HFFc6 (cell line): ENCODE data around the gene PSKH1. TPM values are rescaled to one million over a fixed set of nuclear protein-coding genes. Genes with fewer than 3 reads are reported as not detected.
"Not testable (repeated sequence)": the region's sequence is repeated elsewhere in the genome, so short reads cannot be mapped to it uniquely, and the experiment has no call there.

Source experiments
- DNase-seq: peaks from one replicate; pipeline ENCODE4 v3.0.0-alpha.2; 2018
- H3K27ac Mint-ChIP-seq: 2 replicates; pipeline ENCODE4 v1.8.0; 2020; ENCODE audit warnings: mild to moderate bottlenecking, mixed read lengths
- H3K27me3 Mint-ChIP-seq: 2 replicates; pipeline ENCODE4 v1.8.0; 2021; ENCODE audit warnings: mild to moderate bottlenecking, moderate library complexity, mixed read lengths; ENCODE audit not compliant: insufficient read depth
- H3K36me3 Mint-ChIP-seq: 2 replicates; pipeline ENCODE4 v1.8.0; 2021; ENCODE audit warnings: low read depth, mixed read lengths
- H3K4me1 Mint-ChIP-seq: 2 replicates; pipeline ENCODE4 v1.8.0; 2020; ENCODE audit warnings: low read depth, mixed read lengths
- H3K4me3 Mint-ChIP-seq: 2 replicates; pipeline ENCODE4 v1.8.0; 2020; ENCODE audit warnings: mild to moderate bottlenecking, moderate library complexity, mixed read lengths
- H3K9me3 Mint-ChIP-seq: 2 replicates; pipeline ENCODE4 v1.8.0; 2020; ENCODE audit warnings: mild to moderate bottlenecking, mixed read lengths
- CTCF ChIP-seq: fragments of 200-600 bp; sonication (generic); IDR thresholded peaks from 2 replicates; pipeline ENCODE4 v1.5.0; 2021; ENCODE audit warnings: antibody characterized with exemption, mild to moderate bottlenecking
- total RNA-seq, 6 experiments: library from RNA; stranded (reverse); fragmentation: NEBNext Ultra II Directional; extraction: Animal tissue kit (Norgen Biotek cat#: 25700); gene quantifications; 2 replicates in 1 of 6; 3 replicates in 5 of 6; pipeline ENCODE4 v1.2.3, GENCODE V29; 2021

PSKH1 gene
- total RNA-seq, 6 experiments from 2014 or later: 25.2 to 34.1 (median 29.3) TPM

DNA sequence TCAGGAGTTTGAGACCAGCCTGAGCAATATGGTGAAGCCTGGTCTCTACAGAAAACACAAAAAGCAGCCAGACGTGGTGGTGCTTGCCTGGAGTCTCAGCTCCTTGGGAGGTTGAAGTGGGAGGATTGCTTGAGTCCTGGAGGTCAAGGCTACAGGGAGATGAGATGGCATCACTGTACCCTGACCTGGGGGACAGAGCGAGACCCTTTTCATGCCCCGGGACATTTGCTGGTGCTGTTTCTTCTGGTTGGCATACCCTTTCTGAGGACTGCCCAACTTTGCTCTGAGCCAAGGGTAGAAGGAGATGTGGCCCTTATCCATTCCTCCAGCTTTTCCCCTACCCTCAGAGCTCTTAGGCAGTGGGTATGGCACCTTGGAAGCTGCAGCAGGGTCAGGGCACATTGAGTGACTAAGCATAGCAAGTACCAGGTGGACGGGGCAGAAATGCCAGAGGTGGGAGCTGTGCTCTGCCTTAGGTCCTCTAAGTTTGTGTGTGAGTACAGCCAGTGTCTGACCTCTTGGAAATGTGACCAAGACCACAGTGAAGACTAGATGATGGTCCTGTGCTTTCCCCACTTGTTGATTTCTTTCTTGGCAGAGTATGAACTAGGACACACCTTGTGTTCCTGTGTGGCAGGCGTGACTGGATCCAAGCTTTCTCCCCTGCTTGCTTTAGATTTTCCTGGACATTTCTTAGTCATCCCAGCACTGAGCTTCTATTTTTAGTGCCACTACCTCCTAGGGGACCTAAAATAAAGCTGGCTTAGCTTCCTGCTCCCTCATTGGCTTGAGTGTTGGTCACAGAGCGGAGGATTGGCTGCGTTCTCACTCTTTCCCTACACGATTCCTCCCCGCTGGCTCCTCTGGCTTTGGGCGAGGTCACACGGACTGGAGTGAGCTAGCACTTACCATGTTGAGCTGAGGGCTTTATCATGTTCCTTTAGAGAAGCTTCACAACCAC, 30.2 kb upstream of the PSKH1 start:
- Mint-ChIP-seq H3K36me3 (peaks cover 15% of the 10 kb centered on the region), H3K4me1 (peaks cover 50% of the 10 kb centered on the region), H3K27me3 (peaks cover 3% of the 10 kb centered on the region; the same call in 1 of the 2 replicates), H3K4me3 (no peak overlapping the region), H3K9me3 (no peaks in the 10 kb centered on the region), H3K27ac (peak overlapping the region; percentile 100)
- TF ChIP-seq CTCF: no peak
- DNase-seq: peak; percentile 43

GRCh38 chr16:67864044-67864443, 29.0 kb upstream of the PSKH1 start:
- H3K27ac Mint-ChIP-seq: peak overlapping the region; percentile 100
- not testable (repeated sequence) for DNase-seq, H3K9me3 Mint-ChIP-seq, H3K27me3 Mint-ChIP-seq, H3K4me3 Mint-ChIP-seq
- peaks cover 41% of the 10 kb centered on the region for H3K4me1 Mint-ChIP-seq
- H3K36me3 Mint-ChIP-seq: peaks cover 11% of the 10 kb centered on the region; the same call in 1 of the 2 replicates

GRCh38 chr16:67864594-67864993, 28.5 kb upstream of the PSKH1 start:
- DNase-seq: no peak
- Mint-ChIP-seq H3K27me3 (0 out of 2 replicates have a peak, but pooled peaks cover 2% of the 10 kb centered on the region), H3K36me3 (peaks cover 11% of the 10 kb centered on the region; the same call in 1 of the 2 replicates), H3K9me3 (no peaks in the 10 kb centered on the region), H3K4me3 (no peak overlapping the region), H3K4me1 (peaks cover 41% of the 10 kb centered on the region), H3K27ac (peak overlapping the region; percentile 64)
- no peak for TF ChIP-seq CTCF

GRCh38 chr16:67865318-67865717, 27.7 kb upstream of the PSKH1 start:
- peaks cover 41% of the 10 kb centered on the region for H3K4me1 Mint-ChIP-seq
- TF ChIP-seq CTCF: peak; percentile 69
- no peak overlapping the region for H3K4me3 Mint-ChIP-seq
- 0 out of 2 replicates have a peak, but pooled peaks cover 2% of the 10 kb centered on the region for H3K27me3 Mint-ChIP-seq
- H3K36me3 Mint-ChIP-seq: peaks cover 14% of the 10 kb centered on the region
- H3K9me3 Mint-ChIP-seq: no peaks in the 10 kb centered on the region
- peak; percentile 47 for DNase-seq
- peak overlapping the region; percentile 64 for H3K27ac Mint-ChIP-seq

DNA sequence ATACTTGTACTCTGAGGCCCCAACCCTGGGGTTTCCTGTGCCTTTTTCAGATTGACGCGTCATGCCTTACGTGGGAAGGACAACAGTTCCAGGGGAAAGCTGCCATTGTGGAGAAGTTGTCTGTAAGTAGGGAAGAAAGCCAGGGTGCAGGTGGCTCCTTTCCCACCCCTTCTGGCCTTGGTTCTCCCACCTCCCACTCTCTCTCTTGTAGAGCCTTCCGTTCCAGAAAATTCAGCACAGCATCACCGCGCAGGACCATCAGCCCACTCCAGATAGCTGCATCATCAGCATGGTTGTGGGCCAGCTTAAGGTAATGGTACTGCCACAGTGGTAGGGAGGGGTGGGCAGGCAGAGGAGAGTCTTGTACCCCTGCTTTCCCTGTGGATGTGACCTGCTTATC, 24.8 kb upstream of the PSKH1 start:
- TF ChIP-seq CTCF: no peak
- Mint-ChIP-seq H3K4me3 (no peak overlapping the region), H3K36me3 (peaks cover 22% of the 10 kb centered on the region), H3K27ac (no peak overlapping the region), H3K9me3 (no peaks in the 10 kb centered on the region), H3K27me3 (peaks cover 2% of the 10 kb centered on the region; the same call in 1 of the 2 replicates), H3K4me1 (peaks cover 18% of the 10 kb centered on the region)
- no peak for DNase-seq

- Mint-ChIP-seq H3K36me3 (peaks cover 22% of the 10 kb centered on the region), H3K9me3 (no peaks in the 10 kb centered on the region), H3K27me3 (peaks cover 2% of the 10 kb centered on the region), H3K4me3 (no peak overlapping the region), H3K27ac (no peak overlapping the region), H3K4me1 (peaks cover 20% of the 10 kb centered on the region)
- no peak for TF ChIP-seq CTCF
- no peak for DNase-seq
Measured at GRCh38 chr16:67869653-67870052, 23.4 kb upstream of the PSKH1 start.
